EH (cell line): ENCODE measurements around the gene IL1RAPL1.

Experiments
- DNase-seq: peaks from one replicate; pipeline ENCODE4 v3.0.0-alpha.2; 2015; ENCODE audit warnings: low read depth

The IL1RAPL1 gene

GRCh38 chrX:28586981-28587551 lies at the start of gene IL1RAPL1:
Gene IL1RAPL1 (plus strand): TSS chrX:28587446.
- peak; percentile 23 for DNase-seq

GRCh38 chrX:28542791-28543190 lies 44.5 kb upstream of the IL1RAPL1 start:
- no peak for DNase-seq

- no peak for DNase-seq
Observed at GRCh38 chrX:28549838-28550237, 37.4 kb upstream of the IL1RAPL1 start.

GRCh38 chrX:28550331-28550872 lies 36.8 kb upstream of the IL1RAPL1 start:
- DNase-seq: no peak

GRCh38 chrX:28552322-28552721 lies 34.9 kb upstream of the IL1RAPL1 start:
- no peak for DNase-seq

- no peak for DNase-seq
Observed at GRCh38 chrX:28552882-28553829, 34.1 kb upstream of the IL1RAPL1 start.

GRCh38 chrX:28576117-28576516 lies 11.1 kb upstream of the IL1RAPL1 start:
- DNase-seq: no peak

GRCh38 chrX:28581522-28581921 lies 5.7 kb upstream of the IL1RAPL1 start:
- DNase-seq: no peak

- no peak for DNase-seq
Observed at GRCh38 chrX:28582511-28582910, 4.7 kb upstream of the IL1RAPL1 start.

- no peak for DNase-seq
Observed at GRCh38 chrX:28584025-28584424, 3.2 kb upstream of the IL1RAPL1 start.

- DNase-seq: no peak
Observed at GRCh38 chrX:28585767-28586166, 1.5 kb upstream of the IL1RAPL1 start.

- DNase-seq: peak; percentile 0
Observed at GRCh38 chrX:28586286-28586685, 960 bp upstream of the IL1RAPL1 start.

GRCh38 chrX:28589046-28589445 lies 1.8 kb downstream of the IL1RAPL1 start:
- DNase-seq: no peak

- no peak for DNase-seq
Observed at GRCh38 chrX:28590396-28590795, 3.1 kb downstream of the IL1RAPL1 start.

GRCh38 chrX:28591542-28591941 lies 4.3 kb downstream of the IL1RAPL1 start:
- DNase-seq: no peak

- no peak for DNase-seq
Observed at GRCh38 chrX:28595346-28595745, 8.1 kb downstream of the IL1RAPL1 start.

- DNase-seq: no peak
Observed at GRCh38 chrX:28599957-28600356, 12.7 kb downstream of the IL1RAPL1 start.

- no peak for DNase-seq
Observed at GRCh38 chrX:28609003-28609402, 21.8 kb downstream of the IL1RAPL1 start.

- no peak for DNase-seq
Observed at GRCh38 chrX:28609917-28610613, 22.8 kb downstream of the IL1RAPL1 start.

- no peak for DNase-seq
Observed at GRCh38 chrX:28610746-28611145, 23.5 kb downstream of the IL1RAPL1 start.

GRCh38 chrX:28613558-28613957 lies 26.3 kb downstream of the IL1RAPL1 start:
- DNase-seq: no peak

- no peak for DNase-seq
Observed at GRCh38 chrX:28625223-28625622, 38.0 kb downstream of the IL1RAPL1 start.

GRCh38 chrX:28626515-28626914 lies 39.3 kb downstream of the IL1RAPL1 start:
- DNase-seq: no peak
